Activated B cell treated with CpG ODN at 0.5 μM for 24 hours (primary cell): ENCODE results near the gene CCDC74B. TPM values are rescaled to one million over a fixed set of nuclear protein-coding genes. Genes with fewer than 3 reads are reported as not detected.
"Not testable (repeated sequence)": the region's sequence is repeated elsewhere in the genome, so short reads cannot be mapped to it uniquely, and the experiment has no call there.

Experiments
- ATAC-seq: fragments of 200-7000 bp; cut with Tn5 transposase; one replicate; pipeline ENCODE4 v1.10.0; 2021; ENCODE audit warnings: low read depth, mild to moderate bottlenecking, moderate library complexity
- CTCF ChIA-PET: fragments of 350-600 bp; sonication (Branson Sonifier 250); formaldehyde crosslinking; loops from one replicate; lab custom pipeline; 2021; ENCODE audit warnings: antibody characterized with exemption; lab: Charles Lee
- POLR2A ChIA-PET: fragments of 350-600 bp; sonication (Branson Sonifier 250); formaldehyde crosslinking; loops from one replicate; lab custom pipeline; 2021; ENCODE audit warnings: antibody characterized with exemption; lab: Charles Lee
- DNase-seq: peaks from one replicate; pipeline ENCODE4 v3.0.0; 2022
- H3K27ac Mint-ChIP-seq: one replicate; pipeline ENCODE4 v1.8.0; 2020; ENCODE audit warnings: mixed read lengths
- H3K27me3 Mint-ChIP-seq: one replicate; pipeline ENCODE4 v1.8.0; 2021; ENCODE audit warnings: mixed read lengths
- H3K36me3 Mint-ChIP-seq: one replicate; pipeline ENCODE4 v1.8.0; 2021; ENCODE audit warnings: low read depth, mixed read lengths
- H3K4me1 Mint-ChIP-seq: one replicate; pipeline ENCODE4 v1.8.0; 2021; ENCODE audit warnings: mixed read lengths
- H3K4me3 Mint-ChIP-seq: one replicate; pipeline ENCODE4 v1.8.0; 2020; ENCODE audit warnings: mild to moderate bottlenecking, mixed read lengths
- H3K9me3 Mint-ChIP-seq: one replicate; pipeline ENCODE4 v1.8.0; 2020; ENCODE audit warnings: mixed read lengths
- CTCF ChIP-seq: fragments of 200-600 bp; IDR thresholded peaks from one replicate; pipeline ENCODE4 v1.8.0; 2022; ENCODE audit warnings: antibody characterized with exemption, mild to moderate bottlenecking
- intact Hi-C: fragments of 100-400 bp; cut with micrococcal nuclease; formaldehyde crosslinking; loops from one replicate; pipeline ENCODE4 v1.15.1; 2024
- total RNA-seq: library from RNA; stranded (reverse); gene quantifications from 2 replicates; pipeline ENCODE4 v1.2.3, GENCODE V29; 2022

CCDC74B gene
- total RNA-seq, 1 donor from 2014 or later: 0.24 TPM

GRCh38 chr2:130165293-130166016 is 20.5 kb upstream of the CCDC74B start:
- ATAC-seq (no peak), DNase-seq (no peak)
- Mint-ChIP-seq H3K27ac (no peak overlapping the region), H3K9me3 (no peaks in the 10 kb centered on the region), H3K4me1 (no peaks in the 10 kb centered on the region), H3K27me3 (no peaks in the 10 kb centered on the region), H3K36me3 (peaks cover 74% of the 10 kb centered on the region), H3K4me3 (no peak overlapping the region)
- CTCF ChIA-PET: no interaction called here
- no peak for TF ChIP-seq CTCF
- intact Hi-C loops: no loop called here
- POLR2A ChIA-PET: interaction anchor here (1.0 kb wide), 1 partner anchor 16 kb away, joined by 3 read pairs; the partner anchor contains the start of gene SMPD4

DNA sequence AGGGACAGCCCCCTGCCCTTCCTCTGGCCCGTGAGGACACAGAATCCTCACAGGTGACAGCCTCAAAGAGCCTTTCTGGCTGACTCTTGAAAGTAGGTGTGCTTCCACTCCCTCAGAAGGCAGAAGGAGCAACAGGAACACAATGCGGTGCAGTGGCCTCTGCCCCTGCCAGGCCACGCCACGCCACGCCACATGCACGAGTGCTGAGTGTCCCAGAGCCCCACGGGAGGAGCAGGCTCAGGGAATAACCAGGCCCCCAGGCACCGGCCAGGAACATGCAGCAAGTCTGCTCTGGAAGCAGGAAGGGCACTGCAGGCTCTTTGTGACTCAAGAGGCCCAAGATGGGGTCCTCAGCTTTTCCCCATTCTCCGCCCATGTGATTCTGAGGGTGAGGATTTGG is 18.1 kb upstream of the CCDC74B start:
- no peak overlapping the region for H3K4me3 Mint-ChIP-seq
- intact Hi-C loops: no loop called here
- no peaks in the 10 kb centered on the region for H3K27me3 Mint-ChIP-seq
- no peak for TF ChIP-seq CTCF
- no peaks in the 10 kb centered on the region for H3K9me3 Mint-ChIP-seq
- peaks cover 17% of the 10 kb centered on the region for H3K4me1 Mint-ChIP-seq
- DNase-seq (no peak), ATAC-seq (no peak)
- H3K27ac Mint-ChIP-seq: no peak overlapping the region
- POLR2A ChIA-PET: interaction anchor here (0.6 kb wide), 1 partner anchor 17 kb away, joined by 9 read pairs; no protein-coding TSS in a partner anchor
- peaks cover 68% of the 10 kb centered on the region for H3K36me3 Mint-ChIP-seq
- CTCF ChIA-PET: no interaction called here

DNA sequence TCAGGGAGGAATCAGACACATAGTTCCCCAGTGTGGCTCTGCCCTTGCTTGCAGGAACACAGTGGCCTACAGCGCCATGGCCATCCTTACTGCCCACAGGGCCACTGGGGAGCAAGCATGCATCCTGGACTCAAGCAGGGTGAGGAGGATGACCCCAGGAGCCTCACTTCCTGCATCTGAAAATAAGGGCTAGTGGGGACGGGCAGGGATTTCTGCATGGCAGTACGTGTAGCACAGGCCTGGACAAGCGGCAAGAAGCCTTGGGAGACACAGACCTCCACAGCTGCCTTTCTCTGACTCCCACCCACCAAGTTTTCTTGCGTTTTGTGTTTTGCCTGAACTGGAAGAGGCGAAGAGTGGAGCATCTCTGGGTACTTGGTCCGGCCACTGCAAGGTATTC is 17.6 kb upstream of the CCDC74B start:
- H3K36me3 Mint-ChIP-seq: peaks cover 64% of the 10 kb centered on the region
- ATAC-seq, H3K27ac Mint-ChIP-seq, H3K4me3 Mint-ChIP-seq, H3K27me3 Mint-ChIP-seq, CTCF ChIA-PET, intact Hi-C loops, DNase-seq, H3K9me3 Mint-ChIP-seq, POLR2A ChIA-PET: not testable (repeated sequence)
- H3K4me1 Mint-ChIP-seq: peaks cover 22% of the 10 kb centered on the region

DNA sequence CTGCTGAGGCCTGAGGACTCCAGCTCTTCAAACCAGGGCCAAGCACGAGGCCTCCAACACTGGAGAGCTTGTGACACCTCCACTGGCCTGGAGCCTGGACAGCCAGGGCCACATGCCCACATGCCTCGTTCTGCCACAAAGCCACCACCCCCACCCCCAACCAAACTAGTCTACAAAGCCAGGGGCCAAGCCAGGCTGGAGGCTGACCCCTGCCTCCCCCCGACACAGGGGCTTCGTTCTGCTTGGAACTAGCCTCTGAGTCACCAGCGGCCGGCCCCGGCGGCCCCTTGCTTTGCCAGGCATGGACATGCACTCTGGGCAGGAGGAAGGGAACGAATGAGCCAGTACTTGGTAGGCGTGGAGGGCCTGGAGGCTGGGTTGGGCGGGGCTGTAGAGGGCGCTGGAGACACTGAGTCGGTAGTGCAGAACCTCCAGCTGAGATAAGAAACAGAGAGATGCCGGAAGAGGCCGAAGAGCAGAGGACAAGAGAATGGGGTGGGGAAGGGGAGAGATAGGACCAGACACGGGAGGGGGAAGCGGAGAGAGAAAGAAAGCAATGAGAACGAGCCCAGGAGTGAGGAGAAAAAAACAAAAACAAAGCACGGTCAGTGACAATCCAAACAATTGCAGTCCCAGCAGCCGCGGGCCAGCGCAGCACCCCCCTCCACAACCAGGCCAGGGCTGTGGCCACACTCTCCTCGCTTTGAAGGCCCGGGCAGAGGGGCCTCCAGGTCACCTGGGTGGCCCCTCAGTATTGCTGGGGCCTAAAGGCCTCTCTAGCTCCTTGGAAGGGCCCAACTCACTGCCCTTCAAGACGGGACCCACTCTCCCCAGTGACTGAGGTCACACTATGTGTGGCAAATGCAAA is 16.2 kb upstream of the CCDC74B start:
- H3K27ac Mint-ChIP-seq, DNase-seq, H3K9me3 Mint-ChIP-seq, POLR2A ChIA-PET, H3K4me3 Mint-ChIP-seq, ATAC-seq, H3K27me3 Mint-ChIP-seq, CTCF ChIA-PET, intact Hi-C loops: not testable (repeated sequence)
- H3K4me1 Mint-ChIP-seq: peaks cover 33% of the 10 kb centered on the region
- peaks cover 52% of the 10 kb centered on the region for H3K36me3 Mint-ChIP-seq

GRCh38 chr2:130160131-130160530 is 15.2 kb upstream of the CCDC74B start:
- Mint-ChIP-seq H3K4me3 (no peak overlapping the region), H3K36me3 (peaks cover 44% of the 10 kb centered on the region), H3K27me3 (no peaks in the 10 kb centered on the region), H3K9me3 (no peaks in the 10 kb centered on the region), H3K4me1 (peaks cover 33% of the 10 kb centered on the region), H3K27ac (no peak overlapping the region)
- no peak for DNase-seq
- no peak for TF ChIP-seq CTCF
- intact Hi-C loops: no loop called here
- CTCF ChIA-PET: no interaction called here
- ATAC-seq: no peak
- POLR2A ChIA-PET: no interaction called here

DNA sequence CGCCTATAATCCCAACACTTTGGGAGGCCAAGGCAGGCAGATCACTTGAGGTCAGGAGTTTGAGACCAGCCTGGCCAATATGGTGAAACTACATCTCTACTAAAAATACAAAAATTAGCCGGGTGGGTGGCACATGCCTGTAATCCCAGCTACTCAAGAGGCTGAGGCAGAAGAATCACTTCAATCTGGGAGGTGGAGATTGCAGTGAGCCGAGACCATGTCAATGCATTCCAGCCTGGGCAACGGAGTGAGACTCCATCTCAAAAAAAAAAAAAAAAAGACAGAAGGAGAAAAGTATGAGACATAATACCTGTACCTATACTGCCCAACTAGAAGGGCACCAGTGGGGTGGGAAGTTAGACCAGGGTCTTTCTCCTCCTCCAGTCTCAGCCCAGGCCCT is 14.5 kb upstream of the CCDC74B start:
- peaks cover 46% of the 10 kb centered on the region for H3K36me3 Mint-ChIP-seq
- POLR2A ChIA-PET: not testable (repeated sequence)

More for the DNA sequence above, 14.5 kb upstream of the CCDC74B start:
- not testable (repeated sequence) for ATAC-seq, H3K27ac Mint-ChIP-seq, H3K4me3 Mint-ChIP-seq, H3K27me3 Mint-ChIP-seq, H3K9me3 Mint-ChIP-seq, DNase-seq
- intact Hi-C loops: loop anchor here (2.0 to 10.0 kb wide), 3 partner anchors 132 to 1423 kb away; no protein-coding TSS in a partner anchor
- CTCF ChIA-PET: interaction anchor here (2.4 kb wide), 1 partner anchor 223 kb away, joined by 8 read pairs; no protein-coding TSS in a partner anchor
- peaks cover 33% of the 10 kb centered on the region for H3K4me1 Mint-ChIP-seq
